Stimulated activated CD8-positive, alpha-beta memory T cell treated with anti-CD3 and anti-CD28 coated beads, Interleukin-2, amount 100 ng/mL, for 1 hour (primary cell): ENCODE data around the gene FOXO3.
"Not testable (repeated sequence)": the region's sequence is repeated elsewhere in the genome, so short reads cannot be mapped to it uniquely, and the experiment has no call there.

Source experiments
- DNase-seq, 2 donors: peaks; one replicate each; pipeline ENCODE4 v3.0.0-alpha.2; 2020; ENCODE audit warnings: low read depth in 2 of 2

FOXO3 gene

DNA sequence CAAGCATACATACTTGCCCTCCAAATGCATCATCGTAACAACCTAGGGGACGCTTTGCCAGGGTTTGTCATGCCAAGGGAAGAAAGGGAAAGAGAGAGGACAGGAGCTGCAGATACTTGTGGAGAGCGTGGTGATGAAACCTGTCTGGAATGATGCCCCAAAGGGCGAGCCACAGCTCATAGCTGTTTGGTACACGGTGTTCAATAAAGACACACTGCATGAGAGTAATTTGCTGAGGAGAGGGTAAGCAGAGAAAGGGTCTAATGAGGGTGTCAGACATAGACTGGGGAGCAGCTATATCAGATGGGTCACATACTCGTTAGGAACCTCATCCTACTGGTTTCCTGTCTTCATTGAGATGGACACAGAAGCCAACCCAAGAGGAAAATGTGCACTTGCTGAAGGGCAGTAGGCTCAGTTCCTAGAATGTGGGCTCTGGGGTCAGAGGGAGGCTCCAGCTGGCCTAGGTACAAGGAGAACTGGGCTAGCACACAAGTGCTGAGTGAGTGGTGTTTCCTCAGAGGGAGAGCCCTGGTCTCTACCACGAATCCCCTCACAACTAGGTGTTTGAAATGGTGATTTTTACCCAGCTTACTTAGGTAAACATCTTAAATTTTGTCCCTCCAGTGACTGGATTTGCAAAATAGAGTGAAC lies 5.2 kb upstream of the FOXO3 start:
- DNase-seq = no peak

DNA sequence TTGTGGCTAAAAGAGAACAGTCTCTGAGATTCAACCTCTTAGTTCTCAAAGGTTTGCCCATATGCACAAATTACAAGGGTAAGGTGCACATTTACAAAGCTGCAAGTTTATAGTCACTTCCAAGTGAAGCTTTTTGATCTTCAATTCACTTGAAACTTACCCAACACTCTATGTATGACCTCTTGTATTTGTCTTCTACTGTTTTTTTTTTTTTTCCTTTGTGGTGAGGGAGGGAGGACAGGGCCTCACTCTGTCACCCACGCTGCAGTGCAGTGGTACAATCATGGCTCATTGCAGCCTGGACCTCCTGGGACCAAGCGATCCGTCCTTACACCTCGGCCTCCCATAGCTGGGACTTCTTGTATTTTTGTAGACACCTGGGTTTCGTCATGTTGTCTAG lies 4.5 kb upstream of the FOXO3 start:
- DNase-seq = no peak

DNA sequence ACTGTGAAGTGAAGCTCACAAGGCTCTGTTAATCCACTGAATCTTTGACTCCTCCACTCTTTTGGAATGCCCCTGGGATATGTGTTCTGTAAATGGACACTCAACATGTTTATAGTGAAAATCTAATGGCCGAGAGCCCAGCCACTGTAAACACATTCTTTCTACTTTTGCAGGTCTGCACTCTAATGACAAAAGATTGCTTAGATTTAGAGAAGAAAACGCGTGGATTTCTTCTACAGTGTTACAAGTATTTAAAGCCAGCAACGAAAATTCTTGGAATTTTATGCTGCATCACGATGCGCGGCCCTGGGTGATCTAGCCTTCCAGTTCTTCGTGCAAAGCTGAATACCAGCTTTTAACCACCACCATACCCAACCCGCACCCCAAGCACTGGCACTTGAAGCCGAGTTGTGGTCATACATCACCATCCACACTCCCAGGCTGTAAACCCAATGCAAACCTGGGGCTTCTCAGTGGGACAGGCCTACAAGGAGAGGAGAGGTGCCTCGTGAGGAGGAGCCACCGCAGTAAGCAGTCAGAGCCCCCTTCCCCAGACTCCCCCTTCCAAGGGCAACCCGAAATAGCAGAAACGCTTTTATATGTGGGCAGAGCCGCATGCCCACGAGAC lies 3.7 kb upstream of the FOXO3 start:
- DNase-seq = no peak

DNA sequence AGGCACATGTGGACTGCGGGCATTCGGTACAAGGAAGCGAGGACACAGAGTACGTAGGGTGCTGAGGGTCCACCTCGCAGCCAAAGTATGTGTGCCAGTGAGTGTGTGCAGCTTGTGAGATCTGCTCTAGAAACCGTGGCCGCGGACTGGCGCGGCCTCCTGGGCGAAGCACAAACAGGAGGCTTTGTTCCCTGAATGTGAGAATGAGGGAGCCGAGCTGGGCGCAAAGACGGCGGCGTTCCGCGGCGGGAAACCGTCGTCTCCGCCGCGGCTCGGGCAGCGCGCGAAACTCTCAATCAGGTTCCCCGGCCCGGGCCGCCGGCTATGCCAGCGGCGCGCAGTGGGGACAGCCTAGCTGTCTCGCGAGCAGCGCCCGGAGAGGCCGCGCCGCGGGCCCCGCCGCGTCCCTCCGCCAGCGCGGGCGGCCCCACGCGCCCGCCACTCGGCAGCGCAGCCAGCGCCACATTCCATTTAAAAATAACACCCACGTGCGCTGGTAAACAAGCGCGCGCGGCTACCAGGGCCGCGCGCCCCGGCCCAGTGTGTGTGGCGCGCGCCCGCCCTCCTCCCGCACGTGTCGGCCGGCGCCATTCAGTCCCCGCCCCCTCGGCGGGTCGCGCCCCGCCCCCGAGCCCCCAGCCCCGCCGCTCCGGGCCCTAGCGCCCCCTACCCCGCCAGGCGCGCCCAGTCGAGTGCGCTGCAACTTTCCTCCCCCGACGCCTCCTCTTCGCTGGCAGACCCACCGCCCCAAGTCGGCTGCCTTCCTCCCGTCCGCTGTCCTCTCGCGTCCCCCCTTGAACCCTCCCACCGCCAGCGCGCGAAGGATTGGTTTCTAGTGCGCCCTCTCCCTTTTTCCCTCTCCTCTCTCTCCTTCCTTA lies 3.0 kb upstream of the FOXO3 start:
- peak; percentile 61 to 66 for DNase-seq

DNA sequence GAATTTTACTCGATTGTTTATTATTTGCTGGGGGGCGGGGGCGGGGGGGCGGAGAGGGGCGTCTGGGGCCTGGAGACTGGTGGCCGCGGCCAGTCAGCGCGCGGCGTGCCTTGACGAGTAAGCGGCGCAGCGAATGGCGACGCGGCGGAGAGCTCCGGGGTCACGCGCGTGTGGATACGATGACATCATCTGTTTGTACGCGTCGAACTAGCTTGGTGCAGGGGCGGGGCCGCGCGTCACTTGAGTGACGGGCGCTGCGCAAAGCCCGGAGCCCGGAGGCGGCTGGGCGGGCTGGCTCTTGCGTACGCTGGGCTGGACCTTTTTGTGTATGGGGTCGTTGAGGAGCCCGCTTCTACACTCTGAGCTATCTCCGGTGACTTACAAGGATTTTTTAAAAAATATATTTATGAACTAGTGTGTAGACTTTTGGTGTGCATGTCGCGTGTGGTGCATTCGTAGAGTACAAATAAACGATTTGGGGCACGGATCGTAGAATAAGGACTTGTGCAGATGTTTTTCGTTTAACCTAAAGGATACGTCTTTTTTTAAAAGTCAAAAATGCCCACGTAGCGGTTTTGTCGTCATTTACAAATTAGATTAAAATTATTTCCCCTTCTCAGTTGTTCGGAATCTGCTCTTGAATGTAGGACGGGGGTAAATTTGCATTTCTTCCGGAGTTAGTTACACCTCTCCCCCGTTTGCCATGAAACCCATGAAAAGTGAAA lies 2.2 kb upstream of the FOXO3 start:
- peak; percentile 93 to 95 for DNase-seq

DNA sequence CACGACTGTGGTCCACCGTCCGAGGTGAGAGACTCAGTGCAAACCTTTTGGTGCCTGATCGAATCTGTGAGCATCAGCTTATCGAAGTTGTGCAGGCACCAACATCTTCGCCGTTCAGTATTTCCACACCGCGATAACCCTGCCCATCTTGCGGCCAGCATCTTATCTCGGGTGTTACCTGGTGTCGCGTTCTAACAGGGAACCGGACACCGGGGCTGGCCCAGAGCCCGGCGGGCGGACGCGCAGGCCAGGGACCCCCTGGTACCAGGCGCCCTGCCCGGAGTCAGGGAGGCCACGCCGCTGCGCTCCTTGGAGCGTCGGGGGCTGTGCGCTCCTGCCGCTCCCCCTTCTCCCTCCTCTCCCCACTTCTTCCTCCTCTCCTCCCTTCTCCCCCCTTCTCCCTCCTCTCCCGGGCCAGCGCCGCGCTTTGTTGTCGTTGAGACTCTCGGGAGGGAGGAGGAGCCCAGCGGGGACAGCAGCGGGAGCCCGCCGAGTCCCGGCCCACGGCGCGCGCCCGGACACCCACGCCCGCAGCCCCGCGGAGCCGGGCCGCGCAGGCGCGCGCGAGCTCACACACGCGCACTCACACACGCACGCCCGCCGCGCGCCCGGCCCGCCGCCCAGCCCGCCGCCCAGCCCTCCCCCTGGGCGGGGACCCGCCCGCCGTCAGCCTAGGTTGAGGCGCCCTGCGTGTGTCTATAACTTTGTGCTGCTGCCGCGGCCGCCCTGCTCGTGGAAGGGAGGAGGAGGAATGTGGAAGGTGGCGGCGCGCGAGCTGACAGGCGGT lies 1.4 kb upstream of the FOXO3 start:
- DNase-seq = peak; percentile 65 to 78

DNA sequence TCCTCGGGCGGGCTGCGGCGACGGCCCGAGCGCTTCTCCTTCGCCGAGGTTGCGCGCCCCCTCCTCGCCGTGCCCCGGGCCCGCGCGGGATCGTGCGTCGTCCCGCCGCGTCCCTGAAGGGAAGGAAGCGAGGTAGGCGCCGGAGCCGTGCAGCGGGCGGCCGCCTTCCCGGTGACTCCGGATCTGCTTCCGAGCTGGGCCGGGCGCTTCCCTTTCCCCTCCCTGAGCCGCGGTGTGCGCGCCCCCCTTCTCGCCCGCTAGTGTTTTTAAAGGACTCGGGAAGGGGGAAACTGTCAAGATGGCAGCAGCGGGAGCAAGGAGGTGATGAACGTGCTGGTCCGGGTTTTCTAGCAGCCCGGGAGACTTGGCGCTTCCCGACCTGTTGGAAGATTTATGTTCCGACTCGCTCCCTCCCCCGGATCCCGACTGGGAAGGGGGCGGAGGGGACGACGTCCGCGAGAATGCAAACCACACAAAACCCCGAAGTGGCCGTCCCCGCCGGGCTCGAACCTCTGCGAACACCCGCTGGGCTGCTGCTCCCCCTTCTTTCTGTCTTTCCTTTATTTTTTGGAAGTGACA lies 744 bp upstream of the FOXO3 start:
- no peak for DNase-seq

DNA sequence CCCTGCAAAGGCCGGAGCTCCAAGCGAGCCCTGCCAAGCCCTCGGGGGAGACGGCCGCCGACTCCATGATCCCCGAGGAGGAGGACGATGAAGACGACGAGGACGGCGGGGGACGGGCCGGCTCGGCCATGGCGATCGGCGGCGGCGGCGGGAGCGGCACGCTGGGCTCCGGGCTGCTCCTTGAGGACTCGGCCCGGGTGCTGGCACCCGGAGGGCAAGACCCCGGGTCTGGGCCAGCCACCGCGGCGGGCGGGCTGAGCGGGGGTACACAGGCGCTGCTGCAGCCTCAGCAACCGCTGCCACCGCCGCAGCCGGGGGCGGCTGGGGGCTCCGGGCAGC lies 561 bp downstream of the FOXO3 start:
- not testable (repeated sequence) for DNase-seq

DNA sequence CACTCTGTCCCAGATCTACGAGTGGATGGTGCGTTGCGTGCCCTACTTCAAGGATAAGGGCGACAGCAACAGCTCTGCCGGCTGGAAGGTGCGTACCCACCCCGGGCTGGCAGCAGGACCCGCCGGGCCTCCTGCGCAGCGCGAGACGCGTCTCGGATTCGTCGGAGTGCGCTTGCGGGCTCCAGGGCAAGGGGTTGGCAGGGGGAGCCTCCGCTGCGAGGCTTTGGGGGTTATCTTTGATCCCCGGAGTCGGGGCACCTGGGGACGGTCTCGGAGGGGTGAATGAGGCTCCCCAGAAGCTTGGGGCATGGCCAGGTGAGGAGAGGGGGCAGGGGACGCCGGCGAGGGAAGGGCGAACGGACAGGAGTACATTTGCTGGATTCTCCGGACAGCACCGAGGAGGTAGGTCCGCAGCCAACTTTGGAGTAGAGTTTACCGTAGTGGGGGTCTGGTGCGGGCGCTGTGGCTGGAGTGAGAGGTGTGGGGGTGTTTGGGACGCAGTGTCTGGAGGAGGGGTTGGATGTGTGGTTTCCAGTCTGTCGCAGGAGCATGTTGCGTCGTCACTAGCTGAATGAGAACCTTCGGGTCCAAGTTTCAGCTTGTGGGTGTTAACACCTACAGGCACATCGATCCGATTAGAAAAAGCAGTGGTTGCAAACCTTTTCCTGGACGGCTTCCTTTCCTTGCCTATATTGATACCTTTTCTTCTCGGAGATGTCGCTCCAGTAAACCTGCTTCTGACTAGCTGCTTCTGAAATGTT lies 1.2 kb downstream of the FOXO3 start:
- no peak for DNase-seq

DNA sequence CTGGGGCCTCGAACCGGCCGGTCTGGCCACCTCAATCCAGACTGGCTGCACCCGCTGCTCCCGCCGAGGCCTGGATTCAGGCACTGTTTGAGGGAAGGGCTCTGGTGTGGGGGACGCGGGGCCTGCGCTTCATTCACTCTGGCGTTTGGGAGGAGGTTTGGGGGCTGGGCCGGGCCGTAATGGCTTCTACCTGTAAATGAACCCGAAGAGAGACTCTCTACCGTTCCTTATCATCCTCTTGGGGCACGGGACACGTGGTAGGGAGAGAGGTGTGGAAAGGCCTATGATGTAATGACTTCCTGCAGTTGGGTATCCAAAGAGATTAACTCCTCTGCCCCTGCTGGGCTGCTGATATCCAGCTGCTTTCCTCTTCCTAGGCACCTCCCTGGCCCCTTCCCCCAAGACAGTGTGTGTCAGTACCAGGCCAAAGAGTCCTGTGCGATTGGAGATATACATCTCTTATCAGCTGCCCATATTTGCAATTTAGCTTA lies 1.8 kb downstream of the FOXO3 start:
- DNase-seq = no peak

DNA sequence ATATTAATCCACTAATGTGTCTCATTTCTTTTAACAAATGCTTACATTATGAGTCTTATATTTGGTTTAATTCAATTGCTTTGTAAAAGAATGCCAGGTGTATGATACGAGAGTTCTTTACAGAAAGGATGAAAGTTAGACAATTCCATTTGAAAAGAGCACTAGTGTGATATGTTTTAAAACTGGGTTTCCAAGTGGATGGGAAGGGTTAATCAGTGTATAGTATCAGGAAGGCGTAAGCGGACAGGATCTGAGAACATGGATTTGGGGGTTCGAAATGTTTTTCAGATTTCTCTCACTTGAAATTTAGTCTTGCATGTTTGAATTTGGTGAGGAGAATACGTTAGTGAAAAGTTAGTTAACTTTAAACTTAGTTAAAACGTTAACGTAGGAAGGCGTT lies 2.6 kb downstream of the FOXO3 start:
- no peak for DNase-seq

DNA sequence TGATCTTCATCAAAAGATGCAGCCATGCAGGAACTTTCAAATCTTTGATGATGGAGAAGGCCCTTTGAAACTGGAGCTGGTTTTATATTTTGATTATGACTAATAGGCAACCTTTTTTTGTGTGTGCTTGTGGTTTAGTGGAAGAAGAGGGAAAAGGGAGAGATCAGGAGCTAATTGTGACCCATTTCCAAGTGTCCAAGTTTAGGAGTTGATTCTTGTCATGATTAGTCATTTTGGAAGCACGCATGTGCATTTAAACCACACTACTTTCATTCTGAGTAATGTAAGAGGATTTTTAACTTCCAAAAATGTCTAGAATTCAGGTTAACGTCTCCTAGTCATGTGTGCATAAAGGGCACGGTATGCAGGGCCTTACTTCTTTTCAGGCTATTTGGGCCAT lies 3.5 kb downstream of the FOXO3 start:
- DNase-seq = no peak

DNA sequence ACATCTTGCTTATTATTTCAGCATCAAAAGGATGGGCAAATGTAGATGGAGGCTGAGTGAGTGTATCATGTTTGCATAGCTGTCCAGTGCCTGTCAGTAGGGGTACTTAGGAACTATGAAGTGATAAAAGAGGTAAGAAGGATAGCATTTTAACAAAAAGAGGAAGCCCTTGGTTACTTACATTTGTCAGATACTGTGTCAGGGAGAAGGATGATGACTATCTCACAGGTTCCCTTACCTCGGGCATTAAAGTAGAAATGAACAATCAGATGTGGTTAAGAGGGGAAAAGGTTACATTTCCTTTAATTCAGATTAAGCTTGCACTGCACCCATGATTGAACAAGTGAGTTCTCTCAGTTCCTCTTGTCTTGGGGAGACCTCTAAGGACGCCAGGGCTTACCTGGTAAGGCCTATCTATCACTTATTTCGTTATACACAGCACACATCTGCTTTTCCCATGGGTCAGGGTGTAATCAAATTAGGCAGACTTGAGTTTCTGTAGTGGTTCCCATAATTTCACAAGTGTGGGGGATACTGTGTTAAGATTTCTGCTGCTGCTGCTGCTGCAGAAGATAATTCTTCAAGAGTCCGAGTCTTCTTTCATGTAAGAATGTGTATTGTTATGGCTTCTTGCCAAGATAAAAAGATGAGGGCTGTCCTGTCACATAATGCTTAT lies 4.5 kb downstream of the FOXO3 start:
- DNase-seq = no peak

DNA sequence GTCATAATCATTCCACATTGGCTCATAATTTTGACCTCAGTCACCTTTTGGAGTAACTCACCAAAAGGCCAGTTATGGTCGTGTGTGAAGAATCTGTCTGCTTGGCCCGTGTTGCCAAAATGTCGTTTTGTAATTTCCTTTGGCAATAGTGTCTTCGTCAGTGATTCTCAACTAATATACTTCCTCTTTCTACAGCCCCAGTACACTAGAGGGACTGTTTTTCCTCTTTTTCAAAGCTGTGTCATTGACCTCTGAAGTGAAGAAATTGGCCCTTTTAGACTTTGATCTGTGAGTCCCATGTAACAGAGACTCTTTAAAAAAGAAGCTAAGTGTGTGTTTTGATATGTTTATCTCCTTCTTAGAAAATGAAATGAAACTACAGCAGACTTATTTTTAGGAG lies 5.2 kb downstream of the FOXO3 start:
- DNase-seq = no peak

DNA sequence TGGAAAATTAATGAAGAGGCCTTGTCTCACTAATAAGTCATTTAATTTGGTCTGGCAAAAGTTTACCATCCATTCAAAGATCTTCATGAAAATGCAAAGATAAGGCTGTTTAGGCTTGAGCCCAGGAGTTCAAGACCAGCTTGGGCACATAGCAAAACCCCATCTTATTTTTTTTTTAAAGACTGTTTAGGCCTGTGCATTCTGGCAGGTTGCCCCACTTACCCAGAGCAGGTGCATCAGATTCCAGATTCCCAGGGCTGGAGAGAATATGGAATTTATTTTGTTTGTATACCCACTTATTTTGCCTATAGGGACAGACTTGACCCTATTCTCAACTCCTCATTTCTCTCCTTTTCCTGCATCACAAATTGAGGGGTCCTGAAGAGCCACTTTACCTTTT lies 5.7 kb downstream of the FOXO3 start:
- DNase-seq = no peak

DNA sequence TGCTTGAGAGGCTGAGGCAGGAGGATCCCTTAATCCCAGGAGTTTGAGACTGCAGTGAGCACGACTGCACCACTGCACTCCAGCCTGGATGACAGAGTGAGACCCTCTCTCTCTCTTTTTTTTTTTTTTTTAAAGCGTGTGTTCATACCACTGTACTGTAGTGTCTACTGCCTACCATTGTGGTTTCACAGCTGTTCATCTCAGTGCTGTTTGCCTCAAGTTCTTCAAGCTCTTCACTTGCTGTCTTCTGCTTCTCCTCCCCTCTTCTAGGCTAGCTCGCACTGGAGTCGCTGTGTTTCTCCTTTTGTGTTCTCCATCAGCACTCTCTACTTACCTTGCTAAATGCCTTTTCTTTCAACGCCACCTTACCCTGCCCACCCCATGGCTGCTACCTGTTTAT lies 7.4 kb downstream of the FOXO3 start:
- DNase-seq = no peak

DNA sequence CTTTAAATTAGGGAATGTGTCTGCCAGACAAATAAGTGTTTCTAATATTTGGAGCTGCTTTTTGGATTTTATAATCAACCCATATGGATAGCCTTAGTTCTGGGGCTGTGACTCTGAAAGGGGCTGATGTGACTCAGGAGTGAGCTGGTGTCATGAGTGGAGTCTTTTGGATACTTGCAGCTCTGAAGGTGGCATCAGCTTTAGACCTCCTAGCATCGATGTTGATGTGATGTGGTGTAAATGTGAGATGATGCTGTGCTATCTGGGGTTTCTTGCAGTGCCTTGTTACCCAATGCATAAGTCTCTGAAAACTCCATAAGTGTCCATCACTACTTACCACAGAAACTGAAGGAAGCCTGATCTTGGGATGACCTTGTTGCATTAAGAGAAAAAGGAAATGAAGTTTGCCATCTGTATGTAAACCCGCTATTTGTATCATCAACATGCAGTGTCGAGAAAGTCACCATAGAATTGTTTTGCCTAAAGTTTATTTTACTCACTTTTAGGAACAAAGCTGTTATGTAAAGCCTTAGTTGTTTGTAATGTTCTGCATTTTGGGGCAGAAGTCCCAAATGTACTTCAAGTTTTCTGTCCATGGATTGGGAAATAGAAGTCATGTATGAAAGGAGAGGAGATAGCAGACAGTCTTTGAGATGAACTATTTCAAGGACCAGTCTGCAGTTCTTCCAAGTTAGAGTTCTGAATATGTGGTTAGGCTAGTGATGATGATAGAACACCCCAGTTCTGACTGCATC lies 8.0 kb downstream of the FOXO3 start:
- no peak for DNase-seq

DNA sequence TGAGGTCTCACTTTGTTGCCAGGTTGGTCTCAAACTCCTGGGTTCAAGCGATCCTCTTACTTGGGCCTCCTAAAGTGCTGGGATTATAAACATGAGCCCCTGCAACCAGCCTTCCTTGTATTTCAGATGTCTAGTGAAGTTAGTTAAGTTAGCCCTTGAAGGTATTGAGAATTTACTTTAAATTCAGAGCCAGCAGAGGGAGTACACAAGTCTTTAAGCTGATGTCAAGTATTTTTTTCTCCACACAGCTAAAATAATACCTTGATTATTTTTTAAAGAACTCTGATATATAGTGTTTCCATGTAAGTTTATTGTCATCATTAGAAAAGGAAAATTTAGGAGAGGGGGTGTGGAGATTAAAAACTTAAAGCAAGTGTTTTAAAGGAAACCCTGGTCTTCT lies 9.8 kb downstream of the FOXO3 start:
- no peak for DNase-seq
